ENCODE results near the gene CD300LB. TPM values are rescaled to one million over a fixed set of nuclear protein-coding genes. Genes with fewer than 3 reads are reported as not detected.

The CD300LB gene
- total RNA-seq, 2 experiments from 2014 or later: not detected

DNA sequence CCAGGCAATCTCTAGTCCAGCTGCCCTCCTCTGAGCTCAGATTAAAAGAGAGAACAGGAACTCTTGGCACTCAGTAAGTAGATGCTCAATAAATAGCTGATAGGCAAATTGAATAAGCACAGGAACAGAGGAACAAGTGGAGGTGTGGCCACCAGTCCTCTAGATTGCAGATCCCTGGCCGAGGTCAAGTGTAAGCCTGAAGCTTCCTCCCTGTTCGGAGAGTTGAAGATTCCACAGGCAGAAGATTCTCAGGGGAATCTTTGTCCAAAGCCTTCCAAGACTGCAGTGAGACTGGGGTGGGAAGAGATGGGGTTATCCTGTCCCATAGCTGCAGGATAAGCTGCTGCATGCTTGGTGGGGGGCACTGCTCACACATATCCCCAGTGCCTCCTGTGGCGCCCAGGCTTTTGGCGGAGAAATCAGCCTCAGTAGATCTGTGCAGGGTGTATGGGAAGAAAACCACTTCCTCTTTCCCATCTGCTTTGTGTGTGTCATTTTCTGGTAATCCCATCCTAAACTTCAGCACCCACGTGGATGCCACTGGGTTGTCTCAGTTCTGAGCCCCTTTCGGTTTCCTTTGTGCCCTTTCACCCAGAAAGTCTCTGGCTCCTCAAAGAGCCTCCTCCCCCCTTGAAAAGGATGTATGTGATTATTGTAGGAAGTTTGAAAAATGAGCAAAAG, 52.7 kb downstream of the CD300LB start:
- H3K36me3 Mint-ChIP-seq (ENCODE audit: low read depth): peaks cover 19% of the 10 kb centered on the region
- H3K4me1 Mint-ChIP-seq (ENCODE audit: low read depth): peaks cover 52% of the 10 kb centered on the region
- DNase-seq (peak; percentile 77), ATAC-seq (peak; percentile 88)
- no peaks in the 10 kb centered on the region for H3K27me3 Mint-ChIP-seq
- peak overlapping the region; percentile 92 for H3K27ac Mint-ChIP-seq
- ChIA-PET POLR2A (no interaction called here), CTCF (interaction anchor here (0.6 to 2.0 kb wide), 6 partner anchors 22 to 111 kb away, joined by 3 to 11 read pairs (median 4); no protein-coding TSS in a partner anchor)
- H3K9me3 Mint-ChIP-seq: peaks cover 19% of the 10 kb centered on the region
- TF ChIP-seq, protein P1, sequence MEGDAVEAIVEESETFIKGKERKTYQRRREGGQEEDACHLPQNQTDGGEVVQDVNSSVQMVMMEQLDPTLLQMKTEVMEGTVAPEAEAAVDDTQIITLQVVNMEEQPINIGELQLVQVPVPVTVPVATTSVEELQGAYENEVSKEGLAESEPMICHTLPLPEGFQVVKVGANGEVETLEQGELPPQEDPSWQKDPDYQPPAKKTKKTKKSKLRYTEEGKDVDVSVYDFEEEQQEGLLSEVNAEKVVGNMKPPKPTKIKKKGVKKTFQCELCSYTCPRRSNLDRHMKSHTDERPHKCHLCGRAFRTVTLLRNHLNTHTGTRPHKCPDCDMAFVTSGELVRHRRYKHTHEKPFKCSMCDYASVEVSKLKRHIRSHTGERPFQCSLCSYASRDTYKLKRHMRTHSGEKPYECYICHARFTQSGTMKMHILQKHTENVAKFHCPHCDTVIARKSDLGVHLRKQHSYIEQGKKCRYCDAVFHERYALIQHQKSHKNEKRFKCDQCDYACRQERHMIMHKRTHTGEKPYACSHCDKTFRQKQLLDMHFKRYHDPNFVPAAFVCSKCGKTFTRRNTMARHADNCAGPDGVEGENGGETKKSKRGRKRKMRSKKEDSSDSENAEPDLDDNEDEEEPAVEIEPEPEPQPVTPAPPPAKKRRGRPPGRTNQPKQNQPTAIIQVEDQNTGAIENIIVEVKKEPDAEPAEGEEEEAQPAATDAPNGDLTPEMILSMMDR (IDR thresholded peaks at IDR 0.05): no peak
- intact Hi-C loops (cut with micrococcal nuclease): no loop called here
- peak overlapping the region; percentile 24 for H3K4me3 Mint-ChIP-seq

DNA sequence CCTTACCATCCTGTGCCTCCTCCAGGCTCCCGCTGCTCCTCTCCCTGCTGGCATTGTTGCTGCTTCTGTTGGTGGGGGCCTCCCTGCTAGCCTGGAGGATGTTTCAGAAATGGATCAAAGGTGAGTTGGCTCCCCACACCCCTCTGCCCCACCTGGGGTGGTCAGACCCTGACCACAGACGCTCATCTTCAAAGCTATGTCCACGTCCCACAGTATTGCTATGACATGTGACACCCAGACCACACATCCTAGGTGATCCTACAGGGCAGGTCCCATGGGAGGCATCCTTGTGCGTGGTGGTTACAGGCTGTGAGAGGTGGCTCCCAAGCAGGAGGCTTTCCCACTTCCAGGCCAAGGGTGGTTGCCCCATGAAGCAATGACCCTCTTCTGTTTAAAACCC, 53.9 kb downstream of the CD300LB start:
- Mint-ChIP-seq H3K4me1 (ENCODE audit: low read depth) (peaks cover 54% of the 10 kb centered on the region), H3K27ac (peak overlapping the region; percentile 23), H3K4me3 (no peak overlapping the region), H3K27me3 (no peaks in the 10 kb centered on the region), H3K36me3 (ENCODE audit: low read depth) (peaks cover 19% of the 10 kb centered on the region), H3K9me3 (peaks cover 19% of the 10 kb centered on the region)
- ATAC-seq: no peak
- intact Hi-C loops (cut with micrococcal nuclease): no loop called here
- POLR2A ChIA-PET: no interaction called here
- DNase-seq: no peak
- TF ChIP-seq, protein P1 (IDR thresholded peaks at IDR 0.05): no peak
- CTCF ChIA-PET: interaction anchor here (1.0 to 1.4 kb wide), 4 partner anchors 20 to 110 kb away, joined by 3 to 4 read pairs (median 3); no protein-coding TSS in a partner anchor

GRCh38 chr17:74475189-74475588, 56.1 kb downstream of the CD300LB start:
- H3K36me3 Mint-ChIP-seq (ENCODE audit: low read depth): peaks cover 19% of the 10 kb centered on the region
- H3K27ac Mint-ChIP-seq: no peak overlapping the region
- TF ChIP-seq, protein P1 (IDR thresholded peaks at IDR 0.05): no peak
- no peak overlapping the region for H3K4me3 Mint-ChIP-seq
- DNase-seq (no peak), ATAC-seq (no peak)
- H3K9me3 Mint-ChIP-seq: peaks cover 19% of the 10 kb centered on the region
- peaks cover 56% of the 10 kb centered on the region for H3K4me1 Mint-ChIP-seq (ENCODE audit: low read depth)
- intact Hi-C loops (cut with micrococcal nuclease): no loop called here
- ChIA-PET CTCF (interaction anchor here (1.0 to 1.5 kb wide), 2 partner anchors 20 to 107 kb away, joined by 3 to 4 read pairs; no protein-coding TSS in a partner anchor), POLR2A (no interaction called here)
- H3K27me3 Mint-ChIP-seq: no peaks in the 10 kb centered on the region

- Mint-ChIP-seq H3K4me1 (ENCODE audit: low read depth) (peaks cover 53% of the 10 kb centered on the region), H3K27me3 (no peaks in the 10 kb centered on the region), H3K9me3 (peaks cover 19% of the 10 kb centered on the region), H3K4me3 (no peak overlapping the region), H3K27ac (peak overlapping the region; percentile 28), H3K36me3 (ENCODE audit: low read depth) (peaks cover 17% of the 10 kb centered on the region)
- TF ChIP-seq, protein P1 (IDR thresholded peaks at IDR 0.05): no peak
- DNase-seq (peak; percentile 50), ATAC-seq (peak; percentile 32)
- ChIA-PET POLR2A (no interaction called here), CTCF (interaction anchor here (1.5 to 1.6 kb wide), 2 partner anchors 95 to 106 kb away, joined by 4 to 6 read pairs; no protein-coding TSS in a partner anchor)
- intact Hi-C loops (cut with micrococcal nuclease): no loop called here
Observed at GRCh38 chr17:74474043-74474792, 57.1 kb downstream of the CD300LB start.

GRCh38 chr17:74473294-74473693, 58.0 kb downstream of the CD300LB start:
- H3K36me3 Mint-ChIP-seq (ENCODE audit: low read depth): peaks cover 17% of the 10 kb centered on the region
- DNase-seq (no peak), ATAC-seq (no peak)
- H3K9me3 Mint-ChIP-seq: peaks cover 19% of the 10 kb centered on the region
- H3K4me3 Mint-ChIP-seq: no peak overlapping the region
- no peaks in the 10 kb centered on the region for H3K27me3 Mint-ChIP-seq
- CTCF ChIA-PET: interaction anchor here (1.6 kb wide), 1 partner anchor 94 kb away, joined by 6 read pairs; no protein-coding TSS in a partner anchor
- TF ChIP-seq, protein P1 (IDR thresholded peaks at IDR 0.05): no peak
- POLR2A ChIA-PET: no interaction called here
- peaks cover 43% of the 10 kb centered on the region for H3K4me1 Mint-ChIP-seq (ENCODE audit: low read depth)
- intact Hi-C loops (cut with micrococcal nuclease): no loop called here
- H3K27ac Mint-ChIP-seq: no peak overlapping the region

Measured in activated CD8-positive, alpha-beta T cell treated with anti-CD3 and anti-CD28 coated beads for 36 hours (primary cell).